ENCODE data around the gene MDK. TPM values are rescaled to one million over a fixed set of nuclear protein-coding genes. Genes with fewer than 3 reads are reported as not detected.

MDK gene
- polyA plus RNA-seq, 10 donors: 87.8 to 305 (median 171) TPM

- DNase-seq: peak; percentile 77 to 95 (median 91)
Measured at GRCh38 chr11:46392421-46393230, 11.2 kb downstream of the MDK start.

- no peak for DNase-seq
Measured at GRCh38 chr11:46393231-46393616, 11.8 kb downstream of the MDK start.

- DNase-seq: no peak
Measured at GRCh38 chr11:46393759-46394158, 12.3 kb downstream of the MDK start.

GRCh38 chr11:46397526-46397925 lies 16.1 kb downstream of the MDK start:
- no peak for DNase-seq

GRCh38 chr11:46402957-46403902 lies 21.8 kb downstream of the MDK start:
- DNase-seq: peak in 1 of 3 donors; percentile 32

- DNase-seq: no peak
Measured at GRCh38 chr11:46404476-46405017, 23.1 kb downstream of the MDK start.

- DNase-seq: no peak
Measured at GRCh38 chr11:46407635-46408034, 26.2 kb downstream of the MDK start.

GRCh38 chr11:46408407-46408986 lies 27.0 kb downstream of the MDK start:
- no peak for DNase-seq

GRCh38 chr11:46410021-46410420 lies 28.6 kb downstream of the MDK start:
- DNase-seq: no peak

GRCh38 chr11:46413760-46414465 lies 32.4 kb downstream of the MDK start:
- DNase-seq: no peak

GRCh38 chr11:46414466-46414796 lies 33.0 kb downstream of the MDK start:
- no peak for DNase-seq

GRCh38 chr11:46414879-46415278 lies 33.4 kb downstream of the MDK start:
- no peak for DNase-seq

- DNase-seq: no peak
Measured at GRCh38 chr11:46417711-46418110, 36.2 kb downstream of the MDK start.

GRCh38 chr11:46418751-46419150 lies 37.3 kb downstream of the MDK start:
- no peak for DNase-seq

- no peak for DNase-seq
Measured at GRCh38 chr11:46420513-46420912, 39.0 kb downstream of the MDK start.

- DNase-seq: no peak
Measured at GRCh38 chr11:46421257-46421880, 39.9 kb downstream of the MDK start.

GRCh38 chr11:46422588-46422987 lies 41.1 kb downstream of the MDK start:
- DNase-seq: no peak

- DNase-seq: no peak
Measured at GRCh38 chr11:46426233-46426991, 44.9 kb downstream of the MDK start.

GRCh38 chr11:46427364-46427763 lies 45.9 kb downstream of the MDK start:
- DNase-seq: no peak

GRCh38 chr11:46429717-46430116 lies 48.2 kb downstream of the MDK start:
- no peak for DNase-seq

All from muscle of back (tissue), 11 donors.